Karpas-422 (cell line): ENCODE data around the gene TENT5C. TPM values are rescaled to one million over a fixed set of nuclear protein-coding genes. Genes with fewer than 3 reads are reported as not detected.

Experiments used
- DNase-seq: peaks from one replicate; pipeline ENCODE4 v3.0.0-alpha.2; 2015
- H2AFZ ChIP-seq: fragments of 200-600 bp; sonication (generic); 2 replicates; pipeline ENCODE4 v1.6.1; 2014; ENCODE audit warnings: antibody characterized with exemption, low read length, mixed read lengths
- H3K27ac ChIP-seq: fragments of 200-600 bp; sonication (generic); 2 replicates; pipeline ENCODE4 v1.5.1; 2014; ENCODE audit warnings: mild to moderate bottlenecking, low read length, moderate library complexity
- H3K27me3 ChIP-seq: fragments of 200-600 bp; sonication (generic); 2 replicates; pipeline ENCODE4 v1.6.1; 2014; ENCODE audit warnings: low read length, mixed read lengths
- H3K36me3 ChIP-seq: fragments of 200-600 bp; sonication (generic); 2 replicates; pipeline ENCODE4 v1.6.1; 2014; ENCODE audit warnings: low read length, mixed read lengths; ENCODE audit not compliant: insufficient read depth
- H3K4me1 ChIP-seq: fragments of 200-600 bp; sonication (generic); 2 replicates; pipeline ENCODE4 v1.6.1; 2014; ENCODE audit warnings: mild to moderate bottlenecking, low read length, mixed read lengths
- H3K4me2 ChIP-seq: fragments of 200-600 bp; sonication (generic); 2 replicates; pipeline ENCODE4 v1.6.1; 2014; ENCODE audit warnings: low read length, low read depth, mild to moderate bottlenecking; ENCODE audit not compliant: poor library complexity, severe bottlenecking
- H3K4me3 ChIP-seq: fragments of 200-600 bp; sonication (generic); 2 replicates; pipeline ENCODE4 v1.5.1; 2014; ENCODE audit warnings: mild to moderate bottlenecking, antibody characterized with exemption, low read length, mixed read lengths
- H3K79me2 ChIP-seq: fragments of 200-600 bp; sonication (generic); 2 replicates; pipeline ENCODE4 v1.6.1; 2014; ENCODE audit warnings: mild to moderate bottlenecking, low read length, mixed read lengths
- H3K9ac ChIP-seq: fragments of 200-600 bp; sonication (generic); 2 replicates; pipeline ENCODE4 v1.6.0; 2014; ENCODE audit warnings: low read length
- H3K9me2 ChIP-seq: fragments of 200-600 bp; sonication (generic), shearing (Covaris generic); replicated peaks from 2 replicates; pipeline ENCODE4 v1.6.0; 2014; ENCODE audit warnings: mild to moderate bottlenecking, low read length, moderate library complexity; ENCODE audit not compliant: insufficient read depth
- H3K9me3 ChIP-seq: fragments of 300-700, 200-600 bp; sonication (generic); 2 replicates; pipeline ENCODE4 v1.6.1; 2014; ENCODE audit warnings: low read length, mixed read lengths
- H4K20me1 ChIP-seq: fragments of 200-600 bp; sonication (generic); 2 replicates; pipeline ENCODE4 v1.6.1; 2014; ENCODE audit warnings: mild to moderate bottlenecking, antibody characterized with exemption, low read length, low read depth; ENCODE audit not compliant: insufficient read depth
- total RNA-seq: library from RNA; depleted of rRNA; stranded (reverse); fragments of >200 nt; shearing (Covaris generic); gene quantifications from 2 replicates; pipeline ENCODE4 v1.2.3, GENCODE V29; 2014; ENCODE audit warnings: low replicate concordance

The TENT5C gene
- total RNA-seq, 1 experiment from 2014 or later: 0.60 TPM

DNA sequence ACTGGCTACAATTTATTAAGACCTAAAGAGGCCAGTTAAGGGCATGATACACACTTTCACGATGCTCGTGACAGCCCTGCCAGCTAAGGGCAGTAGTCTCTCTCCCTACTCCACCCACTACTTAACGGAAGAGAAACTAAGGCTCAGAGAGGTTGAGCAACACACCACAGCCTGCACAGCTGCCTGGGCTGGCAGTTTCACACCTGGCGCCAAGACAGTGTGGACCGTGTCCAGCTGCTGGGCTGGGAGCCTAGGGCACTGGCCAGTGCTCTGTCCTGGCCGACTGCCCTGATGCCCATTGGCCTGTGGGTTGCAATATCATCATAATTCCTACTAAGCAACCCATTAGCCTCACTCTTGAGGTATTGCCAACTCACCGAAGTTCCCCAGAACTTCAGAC lies 27.6 kb downstream of the TENT5C start:
- Histone ChIP-seq H3K36me3 (no peaks in the 10 kb centered on the region), H3K9ac (no peak overlapping the region), H3K4me1 (peaks cover 6% of the 10 kb centered on the region), H3K4me2 (no peak overlapping the region), H3K27ac (no peak overlapping the region), H2AFZ (no peak overlapping the region), H3K9me3 (no peaks in the 10 kb centered on the region), H3K9me2 (no peaks in the 10 kb centered on the region), H3K4me3 (no peak overlapping the region), H4K20me1 (no peaks in the 10 kb centered on the region), H3K79me2 (no peaks in the 10 kb centered on the region), H3K27me3 (no peaks in the 10 kb centered on the region)
- DNase-seq: no peak

DNA sequence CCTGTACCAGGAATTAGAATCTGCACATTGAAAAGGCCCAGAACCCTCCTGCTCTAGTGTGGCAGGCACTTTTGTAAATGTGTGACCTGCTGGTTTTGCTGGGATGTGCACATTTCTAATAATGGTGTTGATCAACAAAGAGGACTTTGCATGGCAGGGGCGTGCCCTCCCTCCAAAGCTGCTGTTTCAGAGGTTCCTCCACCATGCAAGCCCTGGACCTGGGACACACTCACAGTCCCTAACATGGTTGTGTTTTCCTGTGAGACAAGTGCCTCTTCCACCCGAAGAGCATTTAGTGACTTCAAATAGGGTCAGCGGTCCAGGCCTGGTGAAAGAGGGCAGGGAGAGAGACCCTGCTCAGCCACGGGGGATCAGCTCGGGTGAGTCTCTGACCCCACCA lies 28.1 kb downstream of the TENT5C start:
- Histone ChIP-seq H3K9me3 (no peaks in the 10 kb centered on the region), H3K9ac (no peak overlapping the region), H4K20me1 (no peaks in the 10 kb centered on the region), H3K27me3 (no peaks in the 10 kb centered on the region), H3K4me3 (no peak overlapping the region), H3K4me2 (no peak overlapping the region), H3K36me3 (no peaks in the 10 kb centered on the region), H3K79me2 (no peaks in the 10 kb centered on the region), H3K27ac (no peak overlapping the region), H3K9me2 (no peaks in the 10 kb centered on the region), H3K4me1 (peaks cover 3% of the 10 kb centered on the region; the same call in 1 of the 2 replicates), H2AFZ (no peak overlapping the region)
- DNase-seq: no peak

DNA sequence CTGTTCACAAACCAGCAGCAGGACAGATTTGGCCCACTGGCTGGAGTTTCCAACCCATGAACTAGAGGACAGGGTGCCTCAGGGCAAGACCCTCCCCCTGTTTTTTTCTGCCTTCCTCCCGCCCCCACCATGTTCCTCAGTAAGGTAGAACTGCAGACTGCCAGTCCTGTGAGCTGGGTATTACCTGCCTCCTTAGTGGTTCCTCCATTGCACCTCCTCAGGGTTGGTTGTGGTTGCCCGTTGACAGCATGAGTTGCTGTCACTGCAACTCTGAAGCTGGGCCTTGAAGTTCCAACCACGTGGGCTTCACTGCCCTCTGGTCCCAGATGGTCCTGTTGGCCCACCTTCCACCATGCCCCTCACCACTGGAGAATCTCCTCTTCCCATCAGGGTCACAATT lies 28.8 kb downstream of the TENT5C start:
- Histone ChIP-seq H2AFZ (no peak overlapping the region), H3K27me3 (no peaks in the 10 kb centered on the region), H3K9me3 (no peaks in the 10 kb centered on the region), H3K9ac (no peak overlapping the region), H3K27ac (no peak overlapping the region), H3K4me2 (no peak overlapping the region), H3K9me2 (no peaks in the 10 kb centered on the region), H3K4me1 (peaks cover 3% of the 10 kb centered on the region; the same call in 1 of the 2 replicates), H4K20me1 (no peaks in the 10 kb centered on the region), H3K4me3 (no peak overlapping the region), H3K36me3 (no peaks in the 10 kb centered on the region), H3K79me2 (no peaks in the 10 kb centered on the region)
- DNase-seq: no peak

DNA sequence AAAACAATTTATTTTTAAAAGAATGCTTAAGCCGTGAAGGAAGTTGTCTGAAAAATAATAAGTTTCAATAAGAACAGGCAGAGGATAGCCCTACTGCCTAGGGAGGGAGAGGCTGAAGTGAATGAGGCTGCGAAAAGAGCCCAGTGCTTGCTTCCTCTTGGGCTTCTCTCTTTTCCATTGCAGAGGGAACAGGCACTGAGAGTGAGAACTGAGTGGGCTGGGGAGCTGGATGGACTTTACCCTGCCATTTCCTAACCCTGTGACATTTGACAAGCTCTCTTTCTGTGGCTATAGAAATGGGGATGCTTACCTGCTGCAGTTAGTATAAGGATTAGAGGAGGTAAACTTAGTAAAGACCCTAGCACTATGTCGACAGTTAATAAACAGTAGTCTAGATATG lies 30.0 kb downstream of the TENT5C start:
- H3K36me3 ChIP-seq: no peaks in the 10 kb centered on the region
- no peak overlapping the region for H2AFZ ChIP-seq
- H3K9me3 ChIP-seq: no peaks in the 10 kb centered on the region
- no peaks in the 10 kb centered on the region for H4K20me1 ChIP-seq
- no peaks in the 10 kb centered on the region for H3K27me3 ChIP-seq
- H3K79me2 ChIP-seq: no peaks in the 10 kb centered on the region
- no peak overlapping the region for H3K4me2 ChIP-seq
- DNase-seq: no peak
- H3K9ac ChIP-seq: no peak overlapping the region
- H3K9me2 ChIP-seq: no peaks in the 10 kb centered on the region
- no peak overlapping the region for H3K27ac ChIP-seq
- no peak overlapping the region for H3K4me3 ChIP-seq
- peaks cover 3% of the 10 kb centered on the region; the same call in 1 of the 2 replicates for H3K4me1 ChIP-seq

DNA sequence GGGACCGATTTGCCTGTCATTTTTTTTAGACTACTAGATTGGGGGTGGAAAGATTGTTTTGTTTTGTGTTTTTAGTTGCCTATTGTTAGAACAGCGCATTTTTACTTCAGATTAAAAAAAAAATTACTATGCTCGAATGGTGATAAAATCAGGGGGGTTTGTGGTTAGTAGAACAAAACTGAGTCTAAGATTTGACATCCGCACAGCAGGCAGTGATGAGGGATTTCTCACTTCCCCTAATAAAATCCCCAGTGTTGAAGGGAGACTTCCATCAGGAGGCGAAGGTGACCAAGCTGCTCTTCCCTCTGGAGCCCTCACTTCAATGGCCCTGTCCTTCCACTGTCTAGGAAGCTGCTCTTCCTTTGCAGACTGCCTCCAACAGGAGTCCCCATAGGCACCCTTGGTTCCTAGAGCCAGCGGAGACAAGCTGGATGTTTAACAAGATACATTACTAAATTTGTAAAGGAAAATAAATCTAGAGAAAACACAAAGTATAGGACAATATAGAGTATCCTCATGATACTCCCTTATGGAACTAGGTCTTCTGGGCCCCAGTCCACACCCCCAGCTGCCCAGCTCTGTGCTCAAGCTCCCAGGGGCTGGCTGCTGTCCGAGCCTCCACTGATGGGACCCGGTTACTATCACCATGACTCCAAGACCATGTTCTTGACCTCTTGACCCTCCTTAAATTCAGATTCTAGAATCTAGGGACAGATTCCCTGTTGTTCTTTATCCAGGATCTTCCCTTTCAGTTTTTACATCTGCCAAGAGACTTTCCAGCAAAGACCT lies 31.0 kb downstream of the TENT5C start:
- Histone ChIP-seq H4K20me1 (no peaks in the 10 kb centered on the region), H3K9me3 (no peaks in the 10 kb centered on the region), H3K79me2 (no peaks in the 10 kb centered on the region), H3K9ac (no peak overlapping the region), H3K36me3 (no peaks in the 10 kb centered on the region), H2AFZ (no peak overlapping the region), H3K9me2 (no peaks in the 10 kb centered on the region), H3K27ac (no peak overlapping the region), H3K4me1 (peaks cover 3% of the 10 kb centered on the region; the same call in 1 of the 2 replicates), H3K27me3 (no peaks in the 10 kb centered on the region), H3K4me2 (no peak overlapping the region), H3K4me3 (no peak overlapping the region)
- no peak for DNase-seq

DNA sequence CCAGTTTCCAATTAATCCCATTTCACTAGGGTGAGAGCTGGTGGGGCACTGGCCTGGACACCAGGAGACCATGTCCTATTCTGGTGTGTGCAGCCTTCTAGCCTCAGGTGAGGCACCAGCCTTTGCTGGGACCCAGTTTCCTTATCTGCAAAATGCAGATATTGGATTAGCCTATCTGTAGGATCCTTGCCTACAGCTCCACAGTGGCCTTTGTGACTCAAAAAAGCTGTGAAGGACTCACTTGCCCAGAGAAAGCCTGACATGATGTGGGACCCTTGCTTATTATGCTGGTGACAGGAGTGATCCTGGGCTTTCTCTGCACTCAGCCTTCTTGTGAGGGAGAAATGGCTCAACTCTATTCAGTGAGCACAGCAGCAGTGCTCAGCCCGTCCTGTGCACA lies 32.3 kb downstream of the TENT5C start:
- no peak overlapping the region for H3K4me2 ChIP-seq
- no peaks in the 10 kb centered on the region for H3K79me2 ChIP-seq
- H3K27me3 ChIP-seq: no peaks in the 10 kb centered on the region
- no peak overlapping the region for H3K27ac ChIP-seq
- no peak overlapping the region for H3K4me3 ChIP-seq
- no peaks in the 10 kb centered on the region for H4K20me1 ChIP-seq
- H3K9me3 ChIP-seq: no peaks in the 10 kb centered on the region
- H2AFZ ChIP-seq: no peak overlapping the region
- no peak for DNase-seq
- no peak overlapping the region for H3K9ac ChIP-seq
- H3K4me1 ChIP-seq: peaks cover 3% of the 10 kb centered on the region; the same call in 1 of the 2 replicates
- no peaks in the 10 kb centered on the region for H3K36me3 ChIP-seq
- H3K9me2 ChIP-seq: no peaks in the 10 kb centered on the region

DNA sequence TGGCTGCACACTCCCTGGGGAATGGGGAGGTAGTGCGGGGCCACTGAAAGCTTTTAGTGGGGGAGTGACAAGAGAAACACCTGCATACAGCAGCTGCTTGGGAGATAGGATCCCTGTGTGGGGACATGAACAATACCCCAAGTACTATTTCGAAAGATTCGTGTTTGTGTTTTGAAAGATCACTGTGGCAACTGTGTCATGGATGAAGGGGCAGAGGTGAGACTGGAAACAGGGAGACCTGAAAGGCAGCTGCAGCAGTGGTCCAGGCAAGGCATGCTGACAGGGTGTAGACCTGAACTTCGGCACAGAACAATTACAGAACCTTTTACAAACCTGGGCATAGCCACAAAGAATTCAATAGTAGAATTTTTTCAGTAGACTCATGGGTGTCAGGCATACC lies 32.9 kb downstream of the TENT5C start:
- Histone ChIP-seq H4K20me1 (no peaks in the 10 kb centered on the region), H3K9me2 (no peaks in the 10 kb centered on the region), H2AFZ (no peak overlapping the region), H3K9ac (no peak overlapping the region), H3K27ac (no peak overlapping the region), H3K4me1 (peaks cover 3% of the 10 kb centered on the region; the same call in 1 of the 2 replicates), H3K79me2 (no peaks in the 10 kb centered on the region), H3K4me2 (no peak overlapping the region), H3K4me3 (no peak overlapping the region), H3K9me3 (no peaks in the 10 kb centered on the region), H3K27me3 (no peaks in the 10 kb centered on the region), H3K36me3 (no peaks in the 10 kb centered on the region)
- no peak for DNase-seq

DNA sequence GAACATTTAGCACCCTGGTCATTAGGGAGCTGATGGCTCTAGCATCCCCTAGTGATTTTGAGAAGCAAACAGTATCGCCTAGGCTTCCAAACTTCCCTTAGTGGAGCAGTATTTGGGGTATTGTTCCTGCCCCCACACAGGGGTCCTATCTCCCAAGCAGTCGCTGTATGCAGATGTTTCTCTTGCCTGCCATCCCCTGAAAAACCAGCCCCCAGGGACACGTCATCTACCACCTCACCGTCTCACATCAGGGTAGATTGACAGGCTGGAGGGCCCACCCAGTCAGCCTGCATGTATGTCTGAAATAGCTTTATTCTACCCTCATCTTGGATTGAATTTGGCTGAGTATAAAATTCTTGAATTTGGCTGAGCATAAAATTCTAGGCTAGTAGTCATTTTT lies 33.9 kb downstream of the TENT5C start:
- no peak for DNase-seq
- Histone ChIP-seq H3K27ac (no peak overlapping the region), H3K9me3 (no peaks in the 10 kb centered on the region), H3K4me2 (no peak overlapping the region), H2AFZ (no peak overlapping the region), H3K4me1 (peaks cover 3% of the 10 kb centered on the region; the same call in 1 of the 2 replicates), H3K27me3 (no peaks in the 10 kb centered on the region), H3K79me2 (no peaks in the 10 kb centered on the region), H3K9me2 (no peaks in the 10 kb centered on the region), H3K4me3 (no peak overlapping the region), H3K36me3 (no peaks in the 10 kb centered on the region), H3K9ac (no peak overlapping the region), H4K20me1 (no peaks in the 10 kb centered on the region)
